Mucosa of rectum (tissue), 2 donors: ENCODE measurements around the gene DNAH6.
"Not testable (repeated sequence)": the region's sequence is repeated elsewhere in the genome, so short reads cannot be mapped to it uniquely, and the experiment has no call there.

Experiments
- H3K27ac ChIP-seq, 2 donors: one replicate each; pipeline ENCODE4 v1.7.0; 2013; ENCODE audit warnings: inconsistent platforms in 2 of 2, low read depth in 2 of 2, low read length in 2 of 2
- H3K27me3 ChIP-seq, 2 donors: one replicate each; pipeline ENCODE4 v1.7.0; 2013; ENCODE audit warnings: low read length in 2 of 2; ENCODE audit not compliant: control insufficient read depth in 2 of 2, insufficient read depth in 2 of 2
- H3K36me3 ChIP-seq, 2 donors: one replicate each; pipeline ENCODE4 v1.7.0; 2013; ENCODE audit warnings: low read length in 2 of 2; ENCODE audit not compliant: control insufficient read depth in 2 of 2, insufficient read depth in 2 of 2
- H3K4me1 ChIP-seq, 2 donors: one replicate each; pipeline ENCODE4 v1.7.0; 2013; ENCODE audit warnings: low read length in 2 of 2, mild to moderate bottlenecking in 1 of 2; ENCODE audit not compliant: control insufficient read depth in 2 of 2, insufficient read depth in 2 of 2
- H3K4me3 ChIP-seq, 2 donors: one replicate each; pipeline ENCODE4 v1.7.0; 2013; ENCODE audit warnings: low read length in 2 of 2
- H3K9ac ChIP-seq, 2 donors: one replicate each; pipeline ENCODE4 v1.7.0; 2013; ENCODE audit warnings: low read length in 2 of 2, low read depth in 1 of 2, mild to moderate bottlenecking in 1 of 2
- H3K9me3 ChIP-seq, 2 donors: one replicate each; pipeline ENCODE4 v1.7.0; 2013; ENCODE audit warnings: low read length in 2 of 2; ENCODE audit not compliant: control insufficient read depth in 2 of 2
- donor health status: healthy.
- donor health status: Normal muscosa, but diverticular disease.

Gene DNAH6

DNA sequence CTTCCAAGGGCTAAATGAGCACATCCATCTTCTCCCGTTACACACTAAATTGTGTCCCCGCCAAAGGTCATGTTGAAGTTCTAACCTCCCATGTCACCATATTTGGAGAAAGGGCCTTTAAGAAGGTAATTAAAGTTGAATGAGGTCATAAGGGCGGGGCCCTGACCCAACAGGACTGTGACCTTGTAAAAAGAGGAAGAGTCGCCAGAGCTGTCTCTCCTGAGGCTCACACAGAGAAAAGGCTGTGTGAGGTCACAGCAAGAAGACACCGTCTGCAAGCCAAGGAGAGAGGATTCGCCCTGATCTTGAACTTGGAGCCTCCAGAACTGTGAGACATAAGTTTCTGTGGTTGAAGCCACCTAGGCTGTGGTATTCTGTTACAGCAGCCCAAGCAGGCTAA, 340.5 kb downstream of the DNAH6 start:
- no peaks in the 10 kb centered on the region for H3K27me3 ChIP-seq
- H3K4me3 ChIP-seq, result no peak overlapping the region
- peaks cover 0 to 5% of the 10 kb centered on the region in 2 donors for H3K36me3 ChIP-seq
- no peak overlapping the region for H3K27ac ChIP-seq
- no peak overlapping the region for H3K9ac ChIP-seq
- no peaks in the 10 kb centered on the region for H3K9me3 ChIP-seq
- peaks cover 0 to 17% of the 10 kb centered on the region in 2 donors for H3K4me1 ChIP-seq

DNA sequence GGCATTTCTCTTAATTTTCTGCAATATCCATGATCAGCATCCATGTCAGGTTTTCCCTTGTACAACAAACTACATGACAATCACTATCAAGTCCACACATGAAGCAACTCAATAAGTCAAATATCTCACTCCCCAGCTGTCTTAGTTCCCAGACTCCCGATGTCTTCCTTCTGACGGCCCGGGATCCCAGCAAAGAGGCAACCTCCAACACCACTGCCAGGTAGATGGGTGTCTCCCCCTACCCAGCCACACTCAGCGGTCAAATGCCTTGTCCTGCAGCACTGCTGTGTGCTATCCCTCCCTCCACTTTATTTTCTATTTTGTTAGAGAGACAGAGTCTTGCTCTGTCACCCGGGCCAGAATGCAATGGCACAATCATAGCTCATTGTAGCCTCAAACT, 341.3 kb downstream of the DNAH6 start:
- H3K4me1 ChIP-seq, result peaks cover 0 to 17% of the 10 kb centered on the region in 2 donors
- H3K4me3 ChIP-seq, result no peak overlapping the region
- no peaks in the 10 kb centered on the region for H3K27me3 ChIP-seq
- no peak overlapping the region for H3K27ac ChIP-seq
- no peaks in the 10 kb centered on the region for H3K9me3 ChIP-seq
- peaks cover 2 to 9% of the 10 kb centered on the region in 2 donors for H3K36me3 ChIP-seq
- no peak overlapping the region for H3K9ac ChIP-seq

DNA sequence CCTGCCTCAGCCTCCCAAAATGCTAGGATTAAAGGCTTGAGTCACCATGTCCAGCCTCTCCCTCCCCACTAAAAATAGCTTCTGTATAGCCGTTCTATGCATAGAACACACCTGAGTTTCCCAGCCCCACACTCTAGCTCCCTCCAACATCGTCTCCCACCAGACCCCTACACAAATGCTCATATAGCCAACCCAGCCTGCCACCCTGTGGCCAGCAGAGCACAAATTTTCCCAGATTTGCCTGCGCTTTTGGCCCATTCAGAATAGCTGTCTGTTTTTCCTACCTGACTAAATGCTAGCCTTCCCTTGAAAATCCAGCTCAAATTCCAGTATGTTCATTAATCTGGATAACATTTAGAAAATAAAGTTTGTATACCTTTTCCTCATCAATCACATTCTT, 341.8 kb downstream of the DNAH6 start:
- no peak overlapping the region for H3K27ac ChIP-seq
- no peak overlapping the region for H3K4me3 ChIP-seq
- H3K9me3 ChIP-seq, result no peaks in the 10 kb centered on the region
- H3K36me3 ChIP-seq, result peaks cover 5 to 9% of the 10 kb centered on the region in 2 donors
- H3K9ac ChIP-seq, result no peak overlapping the region
- H3K4me1 ChIP-seq, result peaks cover 0 to 17% of the 10 kb centered on the region in 2 donors
- H3K27me3 ChIP-seq, result no peaks in the 10 kb centered on the region

DNA sequence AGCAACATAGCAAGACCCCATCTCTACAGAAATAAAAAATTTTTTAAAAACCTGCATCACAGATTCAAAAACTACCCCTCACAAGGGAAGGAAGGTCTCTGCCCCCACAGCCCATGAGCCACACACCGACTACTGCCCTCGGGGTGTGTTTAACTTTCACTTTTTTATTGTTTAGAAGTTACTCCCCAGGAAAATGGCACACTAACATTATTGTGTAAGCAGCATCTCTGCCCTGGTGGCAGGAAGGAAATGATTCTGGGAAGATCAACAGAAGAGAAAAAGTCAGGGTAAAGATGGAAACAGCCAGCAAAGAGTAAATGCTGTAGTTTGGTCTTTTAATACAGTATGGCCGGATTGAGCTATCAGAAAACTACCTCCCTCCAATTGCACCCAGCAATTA, 342.6 kb downstream of the DNAH6 start:
- H3K9me3 ChIP-seq, result no peaks in the 10 kb centered on the region
- H3K9ac ChIP-seq, result no peak overlapping the region
- H3K27me3 ChIP-seq, result no peaks in the 10 kb centered on the region
- H3K36me3 ChIP-seq, result peaks cover 5 to 9% of the 10 kb centered on the region in 2 donors
- H3K4me1 ChIP-seq, result peaks cover 0 to 17% of the 10 kb centered on the region in 2 donors
- H3K27ac ChIP-seq, result no peak overlapping the region
- H3K4me3 ChIP-seq, result no peak overlapping the region

DNA sequence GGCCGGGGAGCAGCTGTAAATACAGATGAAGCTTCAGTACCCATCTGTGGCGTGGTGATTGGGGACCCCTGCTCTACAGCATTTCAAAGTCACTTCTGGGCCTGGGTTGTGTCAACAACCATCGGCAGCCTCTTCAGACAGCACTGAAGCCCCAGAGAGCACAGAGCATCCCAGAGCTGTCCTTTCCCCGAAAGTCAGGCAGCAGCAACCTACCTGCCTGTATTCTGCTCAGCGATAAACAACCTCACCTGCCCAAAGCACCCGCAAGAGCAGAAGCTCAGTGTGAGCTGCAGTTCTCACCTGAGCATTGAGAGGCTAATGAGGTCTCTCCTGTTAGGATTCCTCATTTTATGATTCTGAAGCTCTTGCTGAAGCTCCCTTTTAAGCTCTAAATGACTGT, 345.2 kb downstream of the DNAH6 start:
- no peaks in the 10 kb centered on the region for H3K9me3 ChIP-seq

DNA sequence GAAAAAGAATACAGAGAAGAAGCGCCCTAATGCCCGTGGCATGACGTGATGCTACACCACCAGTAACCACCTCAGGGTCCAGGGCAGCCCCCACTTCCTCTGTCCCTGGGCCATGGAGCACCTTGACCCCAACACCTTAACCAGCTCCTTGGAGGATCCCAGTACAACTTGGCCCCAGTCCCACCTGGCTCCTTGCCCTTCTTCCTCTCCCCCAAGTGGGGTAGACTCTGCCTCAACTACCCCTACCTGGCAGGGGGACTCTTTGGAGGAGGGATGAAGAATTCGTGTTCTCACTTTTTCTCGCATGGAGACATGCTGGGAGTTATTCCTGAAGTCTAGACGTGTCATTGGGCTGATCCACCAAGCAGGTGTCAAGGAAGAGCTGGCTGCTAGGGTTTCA, 345.7 kb downstream of the DNAH6 start:
- H3K27ac ChIP-seq, result no peak overlapping the region
- H3K4me3 ChIP-seq, result no peak overlapping the region
- no peaks in the 10 kb centered on the region for H3K9me3 ChIP-seq
- no peaks in the 10 kb centered on the region for H3K27me3 ChIP-seq
- H3K36me3 ChIP-seq, result peaks cover 5 to 14% of the 10 kb centered on the region in 2 donors
- peaks cover 5 to 17% of the 10 kb centered on the region in 2 donors for H3K4me1 ChIP-seq
- no peak overlapping the region for H3K9ac ChIP-seq

More for the DNA sequence above, 345.2 kb downstream of the DNAH6 start:
- Histone ChIP-seq H3K9ac (no peak overlapping the region), H3K36me3 (peaks cover 5 to 14% of the 10 kb centered on the region in 2 donors), H3K27me3 (no peaks in the 10 kb centered on the region), H3K27ac (no peak overlapping the region), H3K4me1 (peaks cover 5 to 20% of the 10 kb centered on the region in 2 donors), H3K4me3 (no peak overlapping the region)

DNA sequence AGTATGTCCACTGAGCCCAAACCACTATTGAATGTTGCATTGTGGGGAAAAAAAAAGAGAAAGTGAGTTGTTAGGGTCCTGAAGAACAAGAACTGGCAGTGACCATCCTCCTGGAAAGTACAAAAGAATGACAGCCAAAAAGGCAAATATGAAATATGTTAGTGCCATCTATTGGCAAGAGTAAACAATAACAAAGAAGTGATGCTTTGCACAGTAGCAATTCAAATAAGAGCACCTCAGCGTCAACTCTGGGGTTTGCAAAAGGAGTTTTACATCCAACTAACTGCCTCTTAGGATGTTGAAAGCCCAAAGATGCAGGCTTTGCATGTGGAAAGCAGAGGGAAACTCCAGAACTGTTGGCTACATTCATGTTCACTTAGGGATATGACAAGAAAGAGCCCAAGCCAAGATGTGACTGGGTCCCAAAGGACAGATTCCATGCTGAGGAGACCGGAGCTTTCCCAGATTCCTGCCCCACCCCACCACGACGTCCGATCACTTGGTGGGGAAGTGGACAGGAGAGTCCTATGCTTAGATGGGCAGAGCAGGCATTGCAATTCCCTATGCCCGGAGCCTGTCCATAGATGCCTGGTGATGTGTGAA, 349.0 kb downstream of the DNAH6 start:
- Histone ChIP-seq H3K9ac (no peak overlapping the region), H3K4me3 (no peak overlapping the region), H3K27me3 (no peaks in the 10 kb centered on the region), H3K27ac (no peak overlapping the region), H3K9me3 (no peaks in the 10 kb centered on the region), H3K4me1 (peaks cover 2 to 5% of the 10 kb centered on the region in 2 donors), H3K36me3 (peaks cover 9 to 17% of the 10 kb centered on the region in 2 donors)

DNA sequence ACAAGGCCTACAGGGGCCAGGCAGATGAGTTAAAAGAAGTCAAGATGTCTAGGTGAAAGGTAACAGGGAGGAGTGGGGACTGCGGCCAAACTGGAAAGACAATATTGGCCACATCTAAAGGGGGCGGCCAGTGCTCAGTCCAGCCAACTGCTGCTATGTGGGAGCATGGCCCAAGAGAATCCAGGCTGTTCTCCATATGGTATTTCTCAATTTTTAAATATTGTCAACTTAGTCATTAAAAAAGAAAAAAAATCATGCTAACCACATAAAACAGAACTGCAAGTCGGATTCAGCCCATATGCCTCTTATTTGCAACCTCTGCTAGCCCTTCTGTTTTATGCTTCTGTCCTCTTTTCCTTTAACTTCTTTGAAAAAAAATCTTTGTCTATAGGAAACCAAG, 349.8 kb downstream of the DNAH6 start:
- H3K4me3 ChIP-seq, result no peak overlapping the region
- H3K9ac ChIP-seq, result no peak overlapping the region
- peaks cover 12 to 23% of the 10 kb centered on the region in 2 donors for H3K36me3 ChIP-seq
- no peak overlapping the region for H3K27ac ChIP-seq
- H3K27me3 ChIP-seq, result no peaks in the 10 kb centered on the region
- H3K9me3 ChIP-seq, result no peaks in the 10 kb centered on the region
- peaks cover 2 to 5% of the 10 kb centered on the region in 2 donors for H3K4me1 ChIP-seq

DNA sequence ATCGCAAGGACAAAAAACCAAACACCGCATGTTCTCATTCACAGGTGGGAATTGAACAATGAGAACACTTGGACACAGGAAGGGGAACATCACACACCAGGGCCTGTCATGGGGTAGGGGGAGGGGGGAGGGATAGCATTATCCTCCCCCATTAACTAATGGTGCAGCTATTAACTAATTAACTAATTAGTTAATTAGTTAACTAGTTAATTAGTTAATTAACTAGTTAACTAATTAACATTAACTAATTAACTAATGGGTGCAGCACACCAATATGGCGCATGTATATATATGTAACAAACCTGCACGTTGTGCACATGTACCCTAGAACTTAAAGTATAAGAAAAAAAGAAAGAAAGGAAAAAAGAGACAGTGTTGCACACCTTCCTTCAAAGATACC, 352.0 kb downstream of the DNAH6 start:
- peaks cover 13 to 14% of the 10 kb centered on the region in 2 donors for H3K36me3 ChIP-seq
- H3K27ac ChIP-seq, H3K4me3 ChIP-seq, H3K9me3 ChIP-seq, H3K4me1 ChIP-seq, H3K27me3 ChIP-seq, H3K9ac ChIP-seq: not testable (repeated sequence)
